DOHH2 (cell line): ENCODE measurements around the gene RNF213.

Source experiments
- H3F3A ChIP-seq: fragments of 200-600 bp; sonication (generic), shearing (Covaris generic); 2 replicates; pipeline ENCODE4 v1.6.0; 2016; ENCODE audit warnings: antibody characterized with exemption, mild to moderate bottlenecking; ENCODE audit not compliant: control insufficient read depth, insufficient read depth
- H3K27ac ChIP-seq: fragments of 200-600 bp; sonication (generic); 2 replicates; pipeline ENCODE4 v1.5.1; 2014; ENCODE audit warnings: low read depth, mild to moderate bottlenecking, low read length, moderate library complexity
- H3K27me3 ChIP-seq: fragments of 200-600 bp; sonication (generic); 2 replicates; pipeline ENCODE4 v1.6.1; 2014; ENCODE audit warnings: mild to moderate bottlenecking, low read length, mixed read lengths; ENCODE audit not compliant: control insufficient read depth
- H3K36me3 ChIP-seq: fragments of 200-600 bp; sonication (generic); 2 replicates; pipeline ENCODE4 v1.6.1; 2014; ENCODE audit warnings: mild to moderate bottlenecking, low read length, moderate library complexity, mixed read lengths; ENCODE audit not compliant: control insufficient read depth
- H3K4me1 ChIP-seq: fragments of 200-600 bp; sonication (generic); 2 replicates; pipeline ENCODE4 v1.6.1; 2014; ENCODE audit warnings: mild to moderate bottlenecking, low read length, mixed read lengths; ENCODE audit not compliant: control insufficient read depth
- H3K4me2 ChIP-seq: fragments of 200-600 bp; sonication (generic); 2 replicates; pipeline ENCODE4 v1.6.0; 2014; ENCODE audit warnings: mild to moderate bottlenecking, low read length, moderate library complexity
- H3K4me3 ChIP-seq: fragments of 200-600 bp; sonication (generic); 2 replicates; pipeline ENCODE4 v1.5.1; 2014; ENCODE audit warnings: mild to moderate bottlenecking, low read length, mixed read lengths
- H3K79me2 ChIP-seq: fragments of 200-600 bp; sonication (generic); 2 replicates; pipeline ENCODE4 v1.6.1; 2014; ENCODE audit warnings: mild to moderate bottlenecking, low read length, mixed read lengths; ENCODE audit not compliant: control insufficient read depth
- H3K9me2 ChIP-seq: fragments of 200-600 bp; sonication (generic); replicated peaks from 2 replicates; pipeline ENCODE4 v1.6.1; 2014; ENCODE audit warnings: mild to moderate bottlenecking, low read length, mixed read lengths; ENCODE audit not compliant: control insufficient read depth
- H3K9me3 ChIP-seq: fragments of 200-600 bp; sonication (generic); 2 replicates; pipeline ENCODE4 v1.6.1; 2014; ENCODE audit warnings: antibody characterized with exemption, low read length, mixed read lengths; ENCODE audit not compliant: control insufficient read depth, insufficient read depth
- H4K20me1 ChIP-seq: fragments of 200-600 bp; sonication (generic); 2 replicates; pipeline ENCODE4 v1.6.0; 2014; ENCODE audit warnings: low read depth, mild to moderate bottlenecking, antibody characterized with exemption, low read length, moderate library complexity; ENCODE audit not compliant: control insufficient read depth, insufficient read depth
- CTCF ChIP-seq: fragments of 200-600 bp; sonication (generic); IDR thresholded peaks from one replicate; pipeline ENCODE4 v1.5.1; 2014; ENCODE audit warnings: antibody characterized with exemption, mild to moderate bottlenecking, low read depth, low read length; ENCODE audit not compliant: poor library complexity, severe bottlenecking
- EZH2phosphoT487 ChIP-seq: fragments of 200-600 bp; sonication (generic); IDR thresholded peaks from 2 replicates; pipeline ENCODE4 v1.6.1; 2017; ENCODE audit warnings: borderline replicate concordance, mild to moderate bottlenecking, antibody characterized with exemption, low read length, moderate library complexity, mixed read lengths

RNF213 gene

GRCh38 chr17:80363518-80364090 lies 103.0 kb downstream of the RNF213 start:
- Histone ChIP-seq H3K4me1 (no peaks in the 10 kb centered on the region), H3K4me3 (no peak overlapping the region), H3K9me3 (no peaks in the 10 kb centered on the region), H3F3A (no peaks in the 10 kb centered on the region), H3K27ac (no peak overlapping the region), H3K36me3 (no peaks in the 10 kb centered on the region), H3K4me2 (no peak overlapping the region), H4K20me1 (no peaks in the 10 kb centered on the region; the same call in 1 of the 2 replicates), H3K27me3 (no peaks in the 10 kb centered on the region), H3K79me2 (no peaks in the 10 kb centered on the region), H3K9me2 (no peaks in the 10 kb centered on the region)
- TF ChIP-seq CTCF = no peak
- TF ChIP-seq EZH2phosphoT487 = no peak

- no peaks in the 10 kb centered on the region for H3K36me3 ChIP-seq
Observed at GRCh38 chr17:80364091-80364691, 103.5 kb downstream of the RNF213 start.

GRCh38 chr17:80365001-80365965 lies 104.6 kb downstream of the RNF213 start:
- Histone ChIP-seq H3K27me3 (no peaks in the 10 kb centered on the region), H3K27ac (no peak overlapping the region), H3F3A (no peaks in the 10 kb centered on the region), H3K9me2 (no peaks in the 10 kb centered on the region), H3K4me1 (no peaks in the 10 kb centered on the region), H3K9me3 (no peaks in the 10 kb centered on the region), H3K4me3 (no peak overlapping the region), H4K20me1 (no peaks in the 10 kb centered on the region; the same call in 1 of the 2 replicates), H3K79me2 (no peaks in the 10 kb centered on the region), H3K36me3 (no peaks in the 10 kb centered on the region), H3K4me2 (no peak overlapping the region)
- TF ChIP-seq EZH2phosphoT487 (no peak), CTCF (no peak)

More at GRCh38 chr17:80364091-80364691, 103.5 kb downstream of the RNF213 start:
- Histone ChIP-seq H3K79me2 (no peaks in the 10 kb centered on the region), H3F3A (no peaks in the 10 kb centered on the region), H3K4me1 (no peaks in the 10 kb centered on the region), H3K9me2 (no peaks in the 10 kb centered on the region), H3K9me3 (no peaks in the 10 kb centered on the region), H4K20me1 (no peaks in the 10 kb centered on the region; the same call in 1 of the 2 replicates), H3K27ac (no peak overlapping the region), H3K27me3 (no peaks in the 10 kb centered on the region), H3K4me3 (no peak overlapping the region), H3K4me2 (no peak overlapping the region)
- TF ChIP-seq EZH2phosphoT487 (no peak), CTCF (peak; percentile 59)
